Adrenal gland (tissue), 5 donors: Measurements from ENCODE around the gene TCF4.

Experiments
- POLR2A ChIP-seq, 2 donors: fragments of 450-650 bp; IDR thresholded peaks; one replicate each; pipeline ENCODE4 v1.6.1; 2017; ENCODE audit warnings: antibody characterized with exemption in 2 of 2, mild to moderate bottlenecking in 2 of 2, moderate library complexity in 1 of 2
- TF ChIP-seq, protein P1 (sequence below), 6 experiments: fragments of 450-650 bp in 4 of 6; fragments of 200-600 bp in 2 of 6; sonication (generic) in 1 of 6; IDR thresholded peaks; 1 replicate in 5 of 6; 2 replicates in 1 of 6; pipeline versions ENCODE4 v1.5.1 to v1.8.0; 2016 to 2021; ENCODE audit warnings: antibody characterized with exemption in 6 of 6, mild to moderate bottlenecking in 2 of 6, moderate library complexity in 1 of 6
- donor health status: DM: no; HTN: no; CAD: no.

- TF ChIP-seq POLR2A (IDR thresholded peaks at IDR 0.05), result no peak
- TF ChIP-seq, protein P1, sequence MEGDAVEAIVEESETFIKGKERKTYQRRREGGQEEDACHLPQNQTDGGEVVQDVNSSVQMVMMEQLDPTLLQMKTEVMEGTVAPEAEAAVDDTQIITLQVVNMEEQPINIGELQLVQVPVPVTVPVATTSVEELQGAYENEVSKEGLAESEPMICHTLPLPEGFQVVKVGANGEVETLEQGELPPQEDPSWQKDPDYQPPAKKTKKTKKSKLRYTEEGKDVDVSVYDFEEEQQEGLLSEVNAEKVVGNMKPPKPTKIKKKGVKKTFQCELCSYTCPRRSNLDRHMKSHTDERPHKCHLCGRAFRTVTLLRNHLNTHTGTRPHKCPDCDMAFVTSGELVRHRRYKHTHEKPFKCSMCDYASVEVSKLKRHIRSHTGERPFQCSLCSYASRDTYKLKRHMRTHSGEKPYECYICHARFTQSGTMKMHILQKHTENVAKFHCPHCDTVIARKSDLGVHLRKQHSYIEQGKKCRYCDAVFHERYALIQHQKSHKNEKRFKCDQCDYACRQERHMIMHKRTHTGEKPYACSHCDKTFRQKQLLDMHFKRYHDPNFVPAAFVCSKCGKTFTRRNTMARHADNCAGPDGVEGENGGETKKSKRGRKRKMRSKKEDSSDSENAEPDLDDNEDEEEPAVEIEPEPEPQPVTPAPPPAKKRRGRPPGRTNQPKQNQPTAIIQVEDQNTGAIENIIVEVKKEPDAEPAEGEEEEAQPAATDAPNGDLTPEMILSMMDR (IDR thresholded peaks at IDR 0.05), result no peak
These were observed 123.4 kb downstream of the TCF4 start for GRCh38 chr18:55464581-55464980.
